NT2/D1 (cell line): ENCODE measurements around the gene ZSWIM6.

Experiments used
- DNase-seq: peaks from one replicate; pipeline ENCODE4 v3.0.0-alpha.2; 2011; ENCODE audit warnings: low read depth, low spot score
- H3K27me3 ChIP-seq: 2 replicates; pipeline ENCODE4 v1.6.0; 2011; ENCODE audit warnings: mild to moderate bottlenecking; ENCODE audit not compliant: insufficient read length, insufficient read depth
- H3K36me3 ChIP-seq: 2 replicates; pipeline ENCODE4 v1.6.1; 2011; ENCODE audit warnings: mild to moderate bottlenecking, low read length, mixed read lengths; ENCODE audit not compliant: insufficient read depth, insufficient read length
- H3K4me1 ChIP-seq: 2 replicates; pipeline ENCODE4 v1.5.1; 2011; ENCODE audit not compliant: insufficient read depth, insufficient read length
- H3K4me3 ChIP-seq: 2 replicates; pipeline ENCODE4 v1.5.1; 2011; ENCODE audit warnings: low read depth; ENCODE audit not compliant: insufficient read length
- H3K9ac ChIP-seq: 2 replicates; pipeline ENCODE4 v1.6.0; 2011; ENCODE audit warnings: low read depth; ENCODE audit not compliant: insufficient read length
- H3K9me3 ChIP-seq: 2 replicates; pipeline ENCODE4 v1.5.1; 2011; ENCODE audit warnings: mild to moderate bottlenecking, low read length; ENCODE audit not compliant: insufficient read depth
- SUZ12 ChIP-seq: IDR thresholded peaks from 2 replicates; pipeline ENCODE4 v1.6.1; 2011; ENCODE audit not compliant: insufficient read length, insufficient read depth; ENCODE audit errors: extremely low read depth
- YY1 ChIP-seq: IDR thresholded peaks from 2 replicates; pipeline ENCODE4 v1.6.1; 2011; ENCODE audit not compliant: insufficient read length, insufficient read depth
- ZNF274 ChIP-seq: IDR thresholded peaks from 2 replicates; pipeline ENCODE4 v1.6.1; 2011; ENCODE audit warnings: mild to moderate bottlenecking, low read depth, low read length

ZSWIM6 gene

GRCh38 chr5:61329550-61330128, 2.4 kb upstream of the ZSWIM6 start:
- H3K9ac ChIP-seq: no peak overlapping the region
- H3K27me3 ChIP-seq: peaks cover 48% of the 10 kb centered on the region
- no peaks in the 10 kb centered on the region for H3K9me3 ChIP-seq
- peaks cover 8% of the 10 kb centered on the region for H3K4me1 ChIP-seq
- no peak overlapping the region for H3K4me3 ChIP-seq
- DNase-seq: no peak
- no peak for TF ChIP-seq YY1
- no peak for TF ChIP-seq SUZ12
- no peak for TF ChIP-seq ZNF274
- no peaks in the 10 kb centered on the region for H3K36me3 ChIP-seq

GRCh38 chr5:61330341-61330844, 1.7 kb upstream of the ZSWIM6 start:
- TF ChIP-seq ZNF274 (no peak), SUZ12 (no peak), YY1 (no peak)
- no peak for DNase-seq
- Histone ChIP-seq H3K9me3 (no peaks in the 10 kb centered on the region), H3K4me1 (peaks cover 8% of the 10 kb centered on the region), H3K36me3 (no peaks in the 10 kb centered on the region), H3K9ac (peak overlapping the region; percentile 81), H3K4me3 (peak overlapping the region; percentile 74), H3K27me3 (peaks cover 51% of the 10 kb centered on the region)

- TF ChIP-seq ZNF274 (no peak), SUZ12 (no peak), YY1 (no peak)
- Histone ChIP-seq H3K36me3 (no peaks in the 10 kb centered on the region), H3K4me1 (peaks cover 8% of the 10 kb centered on the region), H3K4me3 (peak overlapping the region; percentile 74), H3K9me3 (no peaks in the 10 kb centered on the region), H3K9ac (peak overlapping the region; percentile 81), H3K27me3 (peaks cover 51% of the 10 kb centered on the region)
- no peak for DNase-seq
Measured at GRCh38 chr5:61330845-61331406, 1.1 kb upstream of the ZSWIM6 start.

GRCh38 chr5:61332358-61332749, 296 bp downstream of the ZSWIM6 start:
- DNase-seq: no peak

GRCh38 chr5:61332851-61333320, 828 bp downstream of the ZSWIM6 start:
- H3K4me1 ChIP-seq: peaks cover 8% of the 10 kb centered on the region
- peaks cover 38% of the 10 kb centered on the region for H3K27me3 ChIP-seq
- no peak for TF ChIP-seq YY1
- TF ChIP-seq ZNF274: no peak
- no peak for TF ChIP-seq SUZ12
- no peak for DNase-seq
- no peaks in the 10 kb centered on the region for H3K36me3 ChIP-seq
- peak overlapping the region; percentile 59 for H3K4me3 ChIP-seq
- H3K9ac ChIP-seq: peak overlapping the region; percentile 70
- H3K9me3 ChIP-seq: no peaks in the 10 kb centered on the region

More at GRCh38 chr5:61332358-61332749, 296 bp downstream of the ZSWIM6 start:
- H3K36me3 ChIP-seq: no peaks in the 10 kb centered on the region
- H3K9me3 ChIP-seq: no peaks in the 10 kb centered on the region
- H3K9ac ChIP-seq: peak overlapping the region; percentile 80
- TF ChIP-seq SUZ12: no peak
- TF ChIP-seq ZNF274: no peak
- TF ChIP-seq YY1: no peak
- peaks cover 8% of the 10 kb centered on the region for H3K4me1 ChIP-seq
- H3K27me3 ChIP-seq: peaks cover 43% of the 10 kb centered on the region
- peak overlapping the region; percentile 60 for H3K4me3 ChIP-seq

GRCh38 chr5:61333321-61333953, 1.4 kb downstream of the ZSWIM6 start:
- H3K9me3 ChIP-seq: no peaks in the 10 kb centered on the region
- H3K36me3 ChIP-seq: no peaks in the 10 kb centered on the region
- peaks cover 6% of the 10 kb centered on the region for H3K4me1 ChIP-seq
- peak overlapping the region; percentile 59 for H3K4me3 ChIP-seq
- H3K27me3 ChIP-seq: peaks cover 32% of the 10 kb centered on the region
- no peak for TF ChIP-seq ZNF274
- DNase-seq: no peak
- H3K9ac ChIP-seq: peak overlapping the region; percentile 72
